ENCODE results near the gene LMO7. TPM values are rescaled to one million over a fixed set of nuclear protein-coding genes. Genes with fewer than 3 reads are reported as not detected.

Gene LMO7
- total RNA-seq, 4 donors from 2014 or later: 87.0 to 293 (median 187) TPM

GRCh38 chr13:75637181-75637750 lies 1.1 kb downstream of the LMO7 start:
- TF ChIP-seq POLR2A (IDR thresholded peaks at IDR 0.05): no peak
- TF ChIP-seq, protein P1, sequence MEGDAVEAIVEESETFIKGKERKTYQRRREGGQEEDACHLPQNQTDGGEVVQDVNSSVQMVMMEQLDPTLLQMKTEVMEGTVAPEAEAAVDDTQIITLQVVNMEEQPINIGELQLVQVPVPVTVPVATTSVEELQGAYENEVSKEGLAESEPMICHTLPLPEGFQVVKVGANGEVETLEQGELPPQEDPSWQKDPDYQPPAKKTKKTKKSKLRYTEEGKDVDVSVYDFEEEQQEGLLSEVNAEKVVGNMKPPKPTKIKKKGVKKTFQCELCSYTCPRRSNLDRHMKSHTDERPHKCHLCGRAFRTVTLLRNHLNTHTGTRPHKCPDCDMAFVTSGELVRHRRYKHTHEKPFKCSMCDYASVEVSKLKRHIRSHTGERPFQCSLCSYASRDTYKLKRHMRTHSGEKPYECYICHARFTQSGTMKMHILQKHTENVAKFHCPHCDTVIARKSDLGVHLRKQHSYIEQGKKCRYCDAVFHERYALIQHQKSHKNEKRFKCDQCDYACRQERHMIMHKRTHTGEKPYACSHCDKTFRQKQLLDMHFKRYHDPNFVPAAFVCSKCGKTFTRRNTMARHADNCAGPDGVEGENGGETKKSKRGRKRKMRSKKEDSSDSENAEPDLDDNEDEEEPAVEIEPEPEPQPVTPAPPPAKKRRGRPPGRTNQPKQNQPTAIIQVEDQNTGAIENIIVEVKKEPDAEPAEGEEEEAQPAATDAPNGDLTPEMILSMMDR (IDR thresholded peaks at IDR 0.05): no peak
- no peak for DNase-seq
- peaks cover 14 to 30% (median 16%) of the 10 kb centered on the region in 3 donors for H3K4me1 ChIP-seq
- WGBS, 2 donors: 15 to 22% methylated on average over 13 to 14 of the region's 17 CpGs
- no peak overlapping the region for H3K27ac ChIP-seq
- intact Hi-C loops (cut with DNase I): no loop called here
- no peaks in the 10 kb centered on the region for H3K9me3 ChIP-seq
- peaks cover 0 to 27% (median 0%) of the 10 kb centered on the region in 4 donors for H3K27me3 ChIP-seq
- peak overlapping the region; percentile 62 to 78 (median 70) for H3K4me3 ChIP-seq
- H3K36me3 ChIP-seq: no peaks in the 10 kb centered on the region

GRCh38 chr13:75639454-75639853 lies 3.3 kb downstream of the LMO7 start:
- peaks cover 14 to 48% (median 16%) of the 10 kb centered on the region in 3 donors for H3K4me1 ChIP-seq
- intact Hi-C loops (cut with DNase I): no loop called here
- H3K9me3 ChIP-seq: no peaks in the 10 kb centered on the region
- DNase-seq: no peak
- no peaks in the 10 kb centered on the region for H3K36me3 ChIP-seq
- H3K27ac ChIP-seq: no peak overlapping the region
- H3K27me3 ChIP-seq: peaks cover 0 to 27% (median 0%) of the 10 kb centered on the region in 4 donors
- WGBS, 2 donors: 88 to 94% methylated on average over 2 of the region's 2 CpGs
- TF ChIP-seq, protein P1 (IDR thresholded peaks at IDR 0.05): no peak
- TF ChIP-seq POLR2A (IDR thresholded peaks at IDR 0.05): no peak
- H3K4me3 ChIP-seq: no peak overlapping the region

DNA sequence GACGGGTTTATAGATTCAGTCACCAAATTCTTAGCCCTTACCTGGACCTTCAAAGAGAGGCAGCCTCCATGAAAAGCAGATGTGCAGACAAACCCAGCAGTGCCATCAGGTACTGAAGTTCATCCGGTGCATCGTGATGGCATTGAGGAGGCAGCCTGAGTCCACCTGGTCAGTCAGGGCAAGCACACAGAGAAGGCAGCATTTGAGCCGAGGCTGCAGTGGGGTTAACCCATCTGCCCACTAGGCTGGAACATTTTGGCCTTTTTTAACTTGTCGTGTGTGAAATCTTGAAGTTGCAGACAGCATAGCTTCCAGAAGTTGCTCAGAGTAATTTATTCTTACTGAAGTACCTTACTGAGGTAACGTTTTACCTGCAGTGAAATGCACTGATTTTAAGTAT lies 4.9 kb downstream of the LMO7 start:
- Histone ChIP-seq H3K4me3 (no peak overlapping the region), H3K4me1 (peaks cover 9 to 40% (median 10%) of the 10 kb centered on the region in 3 donors), H3K27ac (no peak overlapping the region), H3K9me3 (no peaks in the 10 kb centered on the region), H3K36me3 (no peaks in the 10 kb centered on the region), H3K27me3 (peaks cover 0 to 27% (median 0%) of the 10 kb centered on the region in 4 donors)
- 87 to 91% methylated on average over 6 of the region's 6 CpGs for WGBS, 2 donors
- TF ChIP-seq, protein P1 (IDR thresholded peaks at IDR 0.05): no peak
- TF ChIP-seq POLR2A (IDR thresholded peaks at IDR 0.05): no peak
- DNase-seq: no peak
- intact Hi-C loops (cut with DNase I): no loop called here

DNA sequence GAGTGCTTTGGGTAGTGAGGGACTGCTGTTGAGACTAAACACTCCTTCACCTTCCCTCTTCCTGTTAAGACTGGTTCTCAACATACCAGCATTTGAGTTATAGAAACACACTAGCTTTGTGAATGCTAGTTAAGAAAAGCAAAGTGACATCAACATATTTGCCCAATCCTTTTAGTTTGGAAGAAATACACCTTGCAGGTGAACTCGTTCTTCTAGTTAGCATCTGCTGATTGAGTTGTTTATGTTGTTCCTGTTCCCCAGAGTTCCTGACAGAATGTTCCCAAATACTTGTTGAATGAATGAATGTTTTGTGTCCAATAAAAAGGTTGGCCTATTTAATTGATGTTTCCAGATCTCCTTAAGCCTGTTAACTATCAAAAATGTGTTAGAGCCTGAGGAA lies 7.1 kb downstream of the LMO7 start:
- TF ChIP-seq, protein P1 (IDR thresholded peaks at IDR 0.05): no peak
- no peak for TF ChIP-seq POLR2A (IDR thresholded peaks at IDR 0.05)
- peaks cover 0 to 25% (median 0%) of the 10 kb centered on the region in 3 donors for H3K4me1 ChIP-seq
- H3K9me3 ChIP-seq: no peaks in the 10 kb centered on the region
- DNase-seq: no peak
- H3K4me3 ChIP-seq: no peak overlapping the region
- H3K27me3 ChIP-seq: peaks cover 0 to 9% (median 0%) of the 10 kb centered on the region in 4 donors
- WGBS, 2 donors: 43 to 73% methylated on average over 1 of the region's 1 CpG
- intact Hi-C loops (cut with DNase I): no loop called here
- no peak overlapping the region for H3K27ac ChIP-seq
- H3K36me3 ChIP-seq: no peaks in the 10 kb centered on the region

- Histone ChIP-seq H3K4me3 (no peak overlapping the region), H3K36me3 (no peaks in the 10 kb centered on the region), H3K27ac (no peak overlapping the region), H3K4me1 (peaks cover 0 to 25% (median 0%) of the 10 kb centered on the region in 3 donors), H3K9me3 (no peaks in the 10 kb centered on the region), H3K27me3 (peaks cover 0 to 4% (median 0%) of the 10 kb centered on the region in 4 donors)
- intact Hi-C loops (cut with DNase I): no loop called here
- DNase-seq: no peak
- TF ChIP-seq, protein P1 (IDR thresholded peaks at IDR 0.05): no peak
- no peak for TF ChIP-seq POLR2A (IDR thresholded peaks at IDR 0.05)
Measured at GRCh38 chr13:75643693-75644092, 7.6 kb downstream of the LMO7 start.
